ENCODE results near the gene JUNB. TPM values are rescaled to one million over a fixed set of nuclear protein-coding genes. Genes with fewer than 3 reads are reported as not detected.

The JUNB gene
- total and polyA plus RNA-seq, 2 of the 13 experiments (the other 11 are each of a cell fraction or from before 2014, with no cell fraction given), result 7.7 to 8.2 TPM

- TF ChIP-seq ZBTB46 (CRISPR knock-in tag; IDR thresholded peaks at IDR 0.05; ENCODE audit: borderline replicate concordance) (no peak), RORA (CRISPR knock-in tag; IDR thresholded peaks at IDR 0.05) (no peak), SKIL (CRISPR knock-in tag; IDR thresholded peaks at IDR 0.05; ENCODE audit: borderline replicate concordance) (no peak; the same call in 1 of the 2 replicates), E2F2 (CRISPR knock-in tag; IDR thresholded peaks at IDR 0.05; ENCODE audit: borderline replicate concordance) (peak; percentile 83; the same call in 1 of the 2 replicates), ETV6 (CRISPR knock-in tag; conservative IDR thresholded peaks at IDR 0.05) (peak; percentile 59; the same call in 1 of the 2 replicates), REL (CRISPR knock-in tag; conservative IDR thresholded peaks at IDR 0.05) (0 out of 2 replicates have a peak, but pooled peaks have one; percentile 77), GTF3A (CRISPR knock-in tag; conservative IDR thresholded peaks at IDR 0.05) (peak; percentile 63; the same call in 1 of the 2 replicates), ZBTB38 (CRISPR knock-in tag; IDR thresholded peaks at IDR 0.05) (peak; percentile 68; the same call in 1 of the 2 replicates), SMAD3 (CRISPR knock-in tag; IDR thresholded peaks at IDR 0.05) (0 out of 2 replicates have a peak, but pooled peaks have one; percentile 34), PRPF4 (IDR thresholded peaks at IDR 0.05; ENCODE audit: low read depth, low read length, poor library complexity, severe bottlenecking) (no peak)
- TF ChIP-seq, protein P1, sequence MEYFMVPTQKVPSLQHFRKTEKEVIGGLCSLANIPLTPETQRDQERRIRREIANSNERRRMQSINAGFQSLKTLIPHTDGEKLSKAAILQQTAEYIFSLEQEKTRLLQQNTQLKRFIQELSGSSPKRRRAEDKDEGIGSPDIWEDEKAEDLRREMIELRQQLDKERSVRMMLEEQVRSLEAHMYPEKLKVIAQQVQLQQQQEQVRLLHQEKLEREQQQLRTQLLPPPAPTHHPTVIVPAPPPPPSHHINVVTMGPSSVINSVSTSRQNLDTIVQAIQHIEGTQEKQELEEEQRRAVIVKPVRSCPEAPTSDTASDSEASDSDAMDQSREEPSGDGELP (IDR thresholded peaks at IDR 0.05; ENCODE audit: borderline replicate concordance, low read depth), result 0 out of 2 replicates have a peak, but pooled peaks have one; percentile 60
- TF ChIP-seq, protein P2, sequence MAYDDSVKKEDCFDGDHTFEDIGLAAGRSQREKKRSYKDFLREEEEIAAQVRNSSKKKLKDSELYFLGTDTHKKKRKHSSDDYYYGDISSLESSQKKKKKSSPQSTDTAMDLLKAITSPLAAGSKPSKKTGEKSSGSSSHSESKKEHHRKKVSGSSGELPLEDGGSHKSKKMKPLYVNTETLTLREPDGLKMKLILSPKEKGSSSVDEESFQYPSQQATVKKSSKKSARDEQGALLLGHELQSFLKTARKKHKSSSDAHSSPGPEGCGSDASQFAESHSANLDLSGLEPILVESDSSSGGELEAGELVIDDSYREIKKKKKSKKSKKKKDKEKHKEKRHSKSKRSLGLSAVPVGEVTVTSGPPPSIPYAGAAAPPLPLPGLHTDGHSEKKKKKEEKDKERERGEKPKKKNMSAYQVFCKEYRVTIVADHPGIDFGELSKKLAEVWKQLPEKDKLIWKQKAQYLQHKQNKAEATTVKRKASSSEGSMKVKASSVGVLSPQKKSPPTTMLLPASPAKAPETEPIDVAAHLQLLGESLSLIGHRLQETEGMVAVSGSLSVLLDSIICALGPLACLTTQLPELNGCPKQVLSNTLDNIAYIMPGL (CRISPR knock-in tag; IDR thresholded peaks at IDR 0.05; ENCODE audit: borderline replicate concordance in 1 of 2, low read depth in 1 of 2), result peak; percentile 80 to 86
- TF ChIP-seq, protein P3, sequence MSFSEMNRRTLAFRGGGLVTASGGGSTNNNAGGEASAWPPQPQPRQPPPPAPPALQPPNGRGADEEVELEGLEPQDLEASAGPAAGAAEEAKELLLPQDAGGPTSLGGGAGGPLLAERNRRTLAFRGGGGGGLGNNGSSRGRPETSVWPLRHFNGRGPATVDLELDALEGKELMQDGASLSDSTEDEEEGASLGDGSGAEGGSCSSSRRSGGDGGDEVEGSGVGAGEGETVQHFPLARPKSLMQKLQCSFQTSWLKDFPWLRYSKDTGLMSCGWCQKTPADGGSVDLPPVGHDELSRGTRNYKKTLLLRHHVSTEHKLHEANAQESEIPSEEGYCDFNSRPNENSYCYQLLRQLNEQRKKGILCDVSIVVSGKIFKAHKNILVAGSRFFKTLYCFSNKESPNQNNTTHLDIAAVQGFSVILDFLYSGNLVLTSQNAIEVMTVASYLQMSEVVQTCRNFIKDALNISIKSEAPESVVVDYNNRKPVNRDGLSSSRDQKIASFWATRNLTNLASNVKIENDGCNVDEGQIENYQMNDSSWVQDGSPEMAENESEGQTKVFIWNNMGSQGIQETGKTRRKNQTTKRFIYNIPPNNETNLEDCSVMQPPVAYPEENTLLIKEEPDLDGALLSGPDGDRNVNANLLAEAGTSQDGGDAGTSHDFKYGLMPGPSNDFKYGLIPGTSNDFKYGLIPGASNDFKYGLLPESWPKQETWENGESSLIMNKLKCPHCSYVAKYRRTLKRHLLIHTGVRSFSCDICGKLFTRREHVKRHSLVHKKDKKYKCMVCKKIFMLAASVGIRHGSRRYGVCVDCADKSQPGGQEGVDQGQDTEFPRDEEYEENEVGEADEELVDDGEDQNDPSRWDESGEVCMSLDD (CRISPR knock-in tag; IDR thresholded peaks at IDR 0.05; ENCODE audit: borderline replicate concordance), result 0 out of 2 replicates have a peak, but pooled peaks have one; percentile 38
- TF ChIP-seq, protein P4, sequence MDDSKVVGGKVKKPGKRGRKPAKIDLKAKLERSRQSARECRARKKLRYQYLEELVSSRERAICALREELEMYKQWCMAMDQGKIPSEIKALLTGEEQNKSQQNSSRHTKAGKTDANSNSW (CRISPR knock-in tag; IDR thresholded peaks at IDR 0.05; ENCODE audit: borderline replicate concordance), result peak; percentile 79; the same call in 1 of the 2 replicates
These were observed 15.2 kb downstream of the JUNB start, which contains the start of gene RNASEH2A (continued) for GRCh38 chr19:12806242-12807081.

All from HepG2 (cell line).